Muscle of arm (tissue), 12 donors: ENCODE measurements around the gene NTF3. TPM values are rescaled to one million over a fixed set of nuclear protein-coding genes. Genes with fewer than 3 reads are reported as not detected.

Experiments used
- DNase-seq: peaks from one replicate; pipeline ENCODE4 v3.0.0-alpha.2; 2013
- polyA plus RNA-seq, 12 donors: library from polyadenylated mRNA; unstranded; fragments of 120-200 nt; gene quantifications; one replicate each; pipeline ENCODE4 v1.2.1, GENCODE V29; 2013; ENCODE audit not compliant: insufficient read length in 12 of 12

The NTF3 gene
- polyA plus RNA-seq, 12 donors, result 2.2 to 10.0 (median 3.3) TPM; not detected in 2

GRCh38 chr12:5455045-5455444 lies 23.1 kb downstream of the NTF3 start:
- no peak for DNase-seq

- no peak for DNase-seq
Measured at GRCh38 chr12:5456030-5456429, 24.1 kb downstream of the NTF3 start.

GRCh38 chr12:5456906-5457305 lies 25.0 kb downstream of the NTF3 start:
- no peak for DNase-seq

GRCh38 chr12:5458229-5459050 lies 26.5 kb downstream of the NTF3 start:
- no peak for DNase-seq

- DNase-seq, result no peak
Measured at GRCh38 chr12:5459051-5459782, 27.3 kb downstream of the NTF3 start.

- no peak for DNase-seq
Measured at GRCh38 chr12:5460817-5461216, 28.9 kb downstream of the NTF3 start.

GRCh38 chr12:5461966-5462365 lies 30.1 kb downstream of the NTF3 start:
- no peak for DNase-seq

- no peak for DNase-seq
Measured at GRCh38 chr12:5464096-5464495, 32.2 kb downstream of the NTF3 start.

GRCh38 chr12:5465384-5465783 lies 33.5 kb downstream of the NTF3 start:
- DNase-seq, result no peak

- DNase-seq, result no peak
Measured at GRCh38 chr12:5466521-5466960, 34.6 kb downstream of the NTF3 start.

GRCh38 chr12:5467931-5468330 lies 36.0 kb downstream of the NTF3 start:
- DNase-seq, result no peak

- DNase-seq, result no peak
Measured at GRCh38 chr12:5470221-5470620, 38.3 kb downstream of the NTF3 start.

- DNase-seq, result no peak
Measured at GRCh38 chr12:5470703-5471102, 38.8 kb downstream of the NTF3 start.

GRCh38 chr12:5473076-5473782 lies 41.3 kb downstream of the NTF3 start:
- no peak for DNase-seq

GRCh38 chr12:5473783-5474116 lies 41.8 kb downstream of the NTF3 start:
- DNase-seq, result no peak

- DNase-seq, result no peak
Measured at GRCh38 chr12:5476356-5476755, 44.4 kb downstream of the NTF3 start.

GRCh38 chr12:5478081-5478706 lies 46.3 kb downstream of the NTF3 start:
- DNase-seq, result no peak

- no peak for DNase-seq
Measured at GRCh38 chr12:5479761-5480160, 47.9 kb downstream of the NTF3 start.

- no peak for DNase-seq
Measured at GRCh38 chr12:5480218-5480937, 48.5 kb downstream of the NTF3 start.

GRCh38 chr12:5480938-5481303 lies 49.0 kb downstream of the NTF3 start:
- DNase-seq, result no peak

- DNase-seq, result no peak
Measured at GRCh38 chr12:5481645-5482044, 49.7 kb downstream of the NTF3 start.

- no peak for DNase-seq
Measured at GRCh38 chr12:5484426-5484825, 52.5 kb downstream of the NTF3 start.
